Spleen (tissue), 11 donors: ENCODE measurements around the gene CABLES2. TPM values are rescaled to one million over a fixed set of nuclear protein-coding genes. Genes with fewer than 3 reads are reported as not detected.

Experiments used
- DNase-seq: peaks from one replicate; pipeline ENCODE4 v3.0.0-alpha.2; 2020
- H3K27ac ChIP-seq, 8 donors: fragments of 200-600 bp; sonication (generic) in 7 of 8; 1 replicate in 4 of 8; 2 replicates in 4 of 8; pipeline versions ENCODE4 v1.5.0 to v1.8.0; 2016 to 2021; ENCODE audit warnings: inconsistent platforms in 4 of 8, mild to moderate bottlenecking in 4 of 8, moderate library complexity in 1 of 8
- H3K27me3 ChIP-seq, 7 donors: fragments of 200-600 bp; sonication (generic) in 6 of 7; replicated peaks in 1 of 7; 1 replicate in 4 of 7; 2 replicates in 3 of 7; pipeline versions ENCODE4 v1.5.0 to v1.8.0; 2016 to 2021; ENCODE audit warnings: inconsistent platforms in 3 of 7, mild to moderate bottlenecking in 1 of 7
- H3K36me3 ChIP-seq, 6 donors: fragments of 200-600 bp; sonication (generic) in 5 of 6; 1 replicate in 4 of 6; 2 replicates in 2 of 6; pipeline versions ENCODE4 v1.5.0 to v1.8.0; 2016 to 2021; ENCODE audit warnings: inconsistent platforms in 2 of 6
- H3K4me1 ChIP-seq, 6 donors: fragments of 200-600 bp; sonication (generic) in 5 of 6; 1 replicate in 3 of 6; 2 replicates in 3 of 6; pipeline versions ENCODE4 v1.5.0 to v1.8.0; 2016 to 2021; ENCODE audit warnings: inconsistent platforms in 3 of 6
- H3K4me3 ChIP-seq, 8 donors: fragments of 200-600 bp; sonication (generic) in 7 of 8; 1 replicate in 4 of 8; 2 replicates in 4 of 8; pipeline versions ENCODE4 v1.5.0 to v1.8.0; 2016 to 2021; ENCODE audit warnings: inconsistent platforms in 4 of 8, mild to moderate bottlenecking in 4 of 8, moderate library complexity in 2 of 8
- H3K9me3 ChIP-seq, 8 donors: fragments of 200-600 bp; sonication (generic) in 7 of 8; 1 replicate in 4 of 8; 2 replicates in 4 of 8; pipeline versions ENCODE4 v1.5.0 to v1.8.0; 2016 to 2021; ENCODE audit warnings: inconsistent platforms in 4 of 8
- POLR2A ChIP-seq, 3 donors: fragments of 450-650 bp; IDR thresholded peaks; one replicate each; pipeline ENCODE4 v1.5.1; 2017; ENCODE audit warnings: antibody characterized with exemption in 3 of 3, mild to moderate bottlenecking in 1 of 3
- POLR2AphosphoS5 ChIP-seq, 3 donors: sonication (generic); formaldehyde crosslinking; IDR thresholded peaks; one replicate each; pipeline ENCODE4 v1.5.1; 2017; ENCODE audit warnings: antibody characterized with exemption in 3 of 3
- WGBS, 5 donors: extraction: QIAGEN DNeasy Blood & Tissue Kit in 3 of 5; methylation state at CpG; one replicate each; pipeline versions ENCODE4 v1.1.5 to v1.1.7; 2013 to 2018; 5-methylcytosine and 5-hydroxymethylcytosine counted together
- intact Hi-C: fragments of 100-400 bp; cut with DNase I; formaldehyde crosslinking; loops from one replicate; pipeline ENCODE4 v1.15.0; 2023; ENCODE audit warnings: low total_unique reads
- polyA plus RNA-seq, 3 donors: library from polyadenylated mRNA; stranded (reverse); fragments of 200-250 nt; gene quantifications; one replicate each; pipeline ENCODE4 v1.2.1, GENCODE V29; 2013
- total RNA-seq, 7 donors: library from RNA; depleted of rRNA in 3 of 7; stranded (reverse); fragments of >200 nt in 3 of 7; fragmentation: NEBNext Ultra II Directional in 4 of 7; extraction: Animal tissue kit (Norgen Biotek cat#: 25700) in 4 of 7; gene quantifications; one replicate each; pipeline versions ENCODE4 v1.1.0 to v1.2.1, GENCODE V29; 2016 to 2021
- TF ChIP-seq, protein P1 (sequence below), 11 experiments: fragments of 200-600 bp in 7 of 11; fragments of 450-650 bp in 4 of 11; sonication (generic) in 4 of 11; IDR thresholded peaks in 8 of 11; conservative IDR thresholded peaks in 3 of 11; 1 replicate in 7 of 11; 2 replicates in 4 of 11; pipeline versions ENCODE4 v1.4.0 to v1.8.0; 2016 to 2021; ENCODE audit warnings: antibody characterized with exemption in 11 of 11, inconsistent platforms in 4 of 11, mild to moderate bottlenecking in 1 of 11
- donor health status: healthy with polysubstance abuse.
- donor health status: DM: no; HTN: no; CAD: no; lungs with moderate emphysema.
- donor health status: DM: no; HTN: no; CAD: no.
- donor health status: Bipolar disorder and iron deficiency.
- donor health status: healthy.
- donor health status: DM: no; HTN: no; CAD: no.
- donor health status: DM: yes; HTN: yes; CAD: no.

The CABLES2 gene
- total and polyA plus RNA-seq, 10 donors: 2.0 to 5.9 (median 4.0) TPM

- intact Hi-C loops: no loop called here
- no peak overlapping the region for H3K4me3 ChIP-seq
- no peaks in the 10 kb centered on the region for H3K27me3 ChIP-seq
- no peak overlapping the region for H3K27ac ChIP-seq
- no peaks in the 10 kb centered on the region for H3K9me3 ChIP-seq
- TF ChIP-seq, protein P1, sequence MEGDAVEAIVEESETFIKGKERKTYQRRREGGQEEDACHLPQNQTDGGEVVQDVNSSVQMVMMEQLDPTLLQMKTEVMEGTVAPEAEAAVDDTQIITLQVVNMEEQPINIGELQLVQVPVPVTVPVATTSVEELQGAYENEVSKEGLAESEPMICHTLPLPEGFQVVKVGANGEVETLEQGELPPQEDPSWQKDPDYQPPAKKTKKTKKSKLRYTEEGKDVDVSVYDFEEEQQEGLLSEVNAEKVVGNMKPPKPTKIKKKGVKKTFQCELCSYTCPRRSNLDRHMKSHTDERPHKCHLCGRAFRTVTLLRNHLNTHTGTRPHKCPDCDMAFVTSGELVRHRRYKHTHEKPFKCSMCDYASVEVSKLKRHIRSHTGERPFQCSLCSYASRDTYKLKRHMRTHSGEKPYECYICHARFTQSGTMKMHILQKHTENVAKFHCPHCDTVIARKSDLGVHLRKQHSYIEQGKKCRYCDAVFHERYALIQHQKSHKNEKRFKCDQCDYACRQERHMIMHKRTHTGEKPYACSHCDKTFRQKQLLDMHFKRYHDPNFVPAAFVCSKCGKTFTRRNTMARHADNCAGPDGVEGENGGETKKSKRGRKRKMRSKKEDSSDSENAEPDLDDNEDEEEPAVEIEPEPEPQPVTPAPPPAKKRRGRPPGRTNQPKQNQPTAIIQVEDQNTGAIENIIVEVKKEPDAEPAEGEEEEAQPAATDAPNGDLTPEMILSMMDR (IDR thresholded peaks at IDR 0.05 in 8 of 11, conservative IDR thresholded peaks at IDR 0.05 in 3 of 11): no peak
- TF ChIP-seq POLR2A (IDR thresholded peaks at IDR 0.05): no peak
- TF ChIP-seq POLR2AphosphoS5 (IDR thresholded peaks at IDR 0.05): no peak
- peaks cover 24 to 67% (median 50%) of the 10 kb centered on the region in 6 donors for H3K4me1 ChIP-seq
- no peak for DNase-seq
- 94 to 98% (median 95%) methylated on average over 9 to 12 of the region's 12 CpGs for WGBS, 5 donors
- no peaks in the 10 kb centered on the region for H3K36me3 ChIP-seq
Measured at GRCh38 chr20:62408640-62409039, 1.6 kb upstream of the CABLES2 start.

GRCh38 chr20:62408055-62408454 lies 970 bp upstream of the CABLES2 start:
- intact Hi-C loops: no loop called here
- peak; percentile 86 for DNase-seq
- WGBS, 5 donors: 94 to 97% (median 96%) methylated on average over 12 to 15 of the region's 15 CpGs

GRCh38 chr20:62406635-62407176 lies 379 bp downstream of the CABLES2 start:
- peak overlapping the region; percentile 34 to 82 (median 51) for H3K4me3 ChIP-seq
- peaks cover 24 to 73% (median 50%) of the 10 kb centered on the region in 6 donors for H3K4me1 ChIP-seq
- TF ChIP-seq POLR2A (IDR thresholded peaks at IDR 0.05): no peak
- TF ChIP-seq POLR2AphosphoS5 (IDR thresholded peaks at IDR 0.05): no peak
- TF ChIP-seq, protein P1 (IDR thresholded peaks at IDR 0.05 in 8 of 11, conservative IDR thresholded peaks at IDR 0.05 in 3 of 11): no peak
- peak overlapping the region in 4 of 8 donors; percentile 8 to 85 (median 74) for H3K27ac ChIP-seq
- 0 to 2% (median 1%) methylated on average over 3 to 42 of the region's 42 CpGs for WGBS, 5 donors
- H3K36me3 ChIP-seq: peaks cover 0 to 18% (median 0%) of the 10 kb centered on the region in 6 donors
- H3K27me3 ChIP-seq: no peaks in the 10 kb centered on the region
- intact Hi-C loops: no loop called here
- no peaks in the 10 kb centered on the region for H3K9me3 ChIP-seq
- DNase-seq: peak; percentile 89

More at GRCh38 chr20:62408055-62408454, 970 bp upstream of the CABLES2 start:
- Histone ChIP-seq H3K36me3 (peaks cover 0 to 5% (median 0%) of the 10 kb centered on the region in 6 donors), H3K27ac (peak overlapping the region in 3 of 8 donors; percentile 77 to 87 (median 85)), H3K27me3 (no peaks in the 10 kb centered on the region), H3K9me3 (no peaks in the 10 kb centered on the region), H3K4me1 (peaks cover 24 to 67% (median 50%) of the 10 kb centered on the region in 6 donors), H3K4me3 (peak overlapping the region in 4 of 8 donors; percentile 53 to 82 (median 56))
- TF ChIP-seq POLR2AphosphoS5 (IDR thresholded peaks at IDR 0.05) (no peak), POLR2A (IDR thresholded peaks at IDR 0.05) (no peak)
- TF ChIP-seq, protein P1 (IDR thresholded peaks at IDR 0.05 in 8 of 11, conservative IDR thresholded peaks at IDR 0.05 in 3 of 11): no peak

- Histone ChIP-seq H3K9me3 (no peaks in the 10 kb centered on the region), H3K36me3 (peaks cover 0 to 25% (median 0%) of the 10 kb centered on the region in 6 donors), H3K27me3 (no peaks in the 10 kb centered on the region), H3K27ac (peak overlapping the region in 2 of 8 donors; percentile 69 to 80), H3K4me3 (peak overlapping the region in 7 of 8 donors; percentile 34 to 82 (median 55)), H3K4me1 (peaks cover 24 to 71% (median 48%) of the 10 kb centered on the region in 6 donors)
- intact Hi-C loops: no loop called here
- no peak for DNase-seq
- TF ChIP-seq, protein P1 (IDR thresholded peaks at IDR 0.05 in 8 of 11, conservative IDR thresholded peaks at IDR 0.05 in 3 of 11): no peak
- WGBS, 5 donors: 64 to 70% (median 65%) methylated on average over 10 of the region's 10 CpGs
Measured at GRCh38 chr20:62405981-62406513, 1.0 kb downstream of the CABLES2 start.
